ENCODE results near the gene AFAP1L2. TPM values are rescaled to one million over a fixed set of nuclear protein-coding genes. Genes with fewer than 3 reads are reported as not detected.
A peak's percentile ranks its signal among the peaks of the same experiment; 100 is the strongest.
"Not testable (repeated sequence)": the region's sequence is repeated elsewhere in the genome, so short reads cannot be mapped to it uniquely, and the experiment has no call there.

The AFAP1L2 gene
- total RNA-seq, 6 experiments from 2014 or later = 0.50 to 2.2 (median 1.1) TPM

- Histone ChIP-seq H3K9me3 (no peaks in the 10 kb centered on the region), H3K27ac (no peak overlapping the region), H3K4me1 (no peaks in the 10 kb centered on the region), H3K4me3 (no peak overlapping the region), H3K27me3 (no peaks in the 10 kb centered on the region), H3K36me3 (no peaks in the 10 kb centered on the region)
- WGBS (ENCODE audit: insufficient coverage, low coverage, low lambda C conversion rate, missing lambda C conversion rate) = 83% methylated on average over 13 of the region's 19 CpGs
- intact Hi-C loops (cut with DNase I) = no loop called here
- TF ChIP-seq CTCF (IDR thresholded peaks at IDR 0.05) = no peak
- TF ChIP-seq POLR2A (IDR thresholded peaks at IDR 0.05) = no peak
- ATAC-seq (no peak), DNase-seq (no peak)
Observed at GRCh38 chr10:114337510-114338462, 66.5 kb downstream of the AFAP1L2 start.

GRCh38 chr10:114336823-114337509 is 67.3 kb downstream of the AFAP1L2 start:
- H3K27me3 ChIP-seq = no peaks in the 10 kb centered on the region
- H3K4me1 ChIP-seq = no peaks in the 10 kb centered on the region
- no peak for TF ChIP-seq POLR2A (IDR thresholded peaks at IDR 0.05)
- no peak for TF ChIP-seq CTCF (IDR thresholded peaks at IDR 0.05)
- H3K36me3 ChIP-seq = no peaks in the 10 kb centered on the region
- H3K27ac ChIP-seq = no peak overlapping the region
- ATAC-seq (no peak), DNase-seq (no peak)
- H3K4me3 ChIP-seq = no peak overlapping the region
- 85% methylated on average over 10 of the region's 10 CpGs for WGBS (ENCODE audit: insufficient coverage, low coverage, low lambda C conversion rate, missing lambda C conversion rate)
- H3K9me3 ChIP-seq = no peaks in the 10 kb centered on the region
- intact Hi-C loops (cut with DNase I) = no loop called here

GRCh38 chr10:114335614-114336013 is 68.7 kb downstream of the AFAP1L2 start:
- ATAC-seq = no peak
- 44% methylated on average over 3 of the region's 3 CpGs for WGBS (ENCODE audit: insufficient coverage, low coverage, low lambda C conversion rate, missing lambda C conversion rate)
- no peaks in the 10 kb centered on the region for H3K27me3 ChIP-seq
- intact Hi-C loops (cut with DNase I) = no loop called here
- H3K27ac ChIP-seq = no peak overlapping the region
- no peak for DNase-seq
- TF ChIP-seq CTCF (IDR thresholded peaks at IDR 0.05) = no peak
- no peak for TF ChIP-seq POLR2A (IDR thresholded peaks at IDR 0.05)
- no peaks in the 10 kb centered on the region for H3K36me3 ChIP-seq
- no peaks in the 10 kb centered on the region for H3K9me3 ChIP-seq
- H3K4me3 ChIP-seq = no peak overlapping the region
- H3K4me1 ChIP-seq = no peaks in the 10 kb centered on the region

DNA sequence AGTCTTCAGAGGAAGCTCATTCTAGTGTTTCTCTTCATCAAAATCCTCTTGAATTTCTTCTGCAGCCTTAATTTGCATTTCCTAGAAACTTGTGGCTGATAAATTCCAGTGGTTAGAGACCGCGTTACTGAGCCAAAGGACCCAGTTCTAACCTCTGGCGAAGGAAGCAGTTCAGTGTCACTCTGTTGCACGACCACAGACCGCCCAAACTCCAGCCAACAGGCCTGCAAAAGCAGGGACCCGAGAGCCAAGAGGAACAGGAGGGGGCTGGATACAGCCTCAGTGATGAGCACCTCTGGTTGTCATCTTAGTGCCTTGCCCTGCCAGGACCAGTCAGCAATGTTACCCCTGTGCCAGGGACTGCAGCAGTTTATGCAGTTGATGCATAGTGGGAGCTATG is 70.0 kb downstream of the AFAP1L2 start:
- no peaks in the 10 kb centered on the region for H3K9me3 ChIP-seq
- ATAC-seq (peak in 1 of 4 donors; percentile 14), DNase-seq (no peak)
- no peaks in the 10 kb centered on the region for H3K4me1 ChIP-seq
- 66% methylated on average over 4 of the region's 6 CpGs for whole genome bisulfite sequencing (ENCODE audit: insufficient coverage, low coverage, low lambda C conversion rate, missing lambda C conversion rate)
- TF ChIP-seq CTCF (IDR thresholded peaks at IDR 0.05) (no peak), POLR2A (IDR thresholded peaks at IDR 0.05) (no peak)
- no peaks in the 10 kb centered on the region for H3K27me3 ChIP-seq
- H3K36me3 ChIP-seq = no peaks in the 10 kb centered on the region
- H3K27ac ChIP-seq = no peak overlapping the region
- H3K4me3 ChIP-seq = no peak overlapping the region
- intact Hi-C loops (cut with DNase I) = no loop called here

- H3K4me1 ChIP-seq; intact Hi-C loops (cut with DNase I); H3K27ac ChIP-seq; H3K36me3 ChIP-seq; H3K27me3 ChIP-seq; H3K4me3 ChIP-seq; ATAC-seq; DNase-seq; H3K9me3 ChIP-seq: not testable (repeated sequence)
- WGBS (ENCODE audit: insufficient coverage, low coverage, low lambda C conversion rate, missing lambda C conversion rate) = 72% methylated on average over 5 of the region's 5 CpGs
Observed at GRCh38 chr10:114333441-114333840, 70.9 kb downstream of the AFAP1L2 start.

All from right lobe of liver (tissue), 6 donors.